H1 (cell line): ENCODE results near the gene PKD1. TPM values are rescaled to one million over a fixed set of nuclear protein-coding genes. Genes with fewer than 3 reads are reported as not detected.
"Not testable (repeated sequence)": the region's sequence is repeated elsewhere in the genome, so short reads cannot be mapped to it uniquely, and the experiment has no call there.

Experiments
- CTCF ChIA-PET: fragments of 300-600 bp; sonication (Branson Sonifier 250); formaldehyde crosslinking; loops from one replicate; lab custom pipeline; 2021; ENCODE audit not compliant: partially characterized antibody; lab: Charles Lee
- POLR2A ChIA-PET: fragments of 300-600 bp; sonication (Branson Sonifier 250); formaldehyde crosslinking; loops from one replicate; lab custom pipeline; 2021; ENCODE audit warnings: inconsistent platforms; ENCODE audit not compliant: partially characterized antibody; lab: Charles Lee
- DNase-seq, 2 experiments: peaks; one replicate each; pipeline versions ENCODE4 v3.0.0 to v3.0.0-alpha.2; 2010 to 2022; ENCODE audit warnings: low spot score in 2 of 2, low read depth in 1 of 2, mixed read lengths in 1 of 2
- FAIRE-seq: peaks from 2 replicates; lab custom pipeline; 2011; peaks lifted over from hg19 to GRCh38; lab: Jason Lieb, UNC
- H2AFZ ChIP-seq: 2 replicates; pipeline ENCODE4 v1.8.1; 2012; ENCODE audit warnings: low read length, inconsistent platforms
- H2AK5ac ChIP-seq: 2 replicates; pipeline ENCODE4 v1.6.1; 2013; ENCODE audit warnings: low read depth, low read length
- H2BK120ac ChIP-seq: replicated peaks from 2 replicates; pipeline ENCODE3; 2013; ENCODE audit warnings: low read depth, low read length, inconsistent platforms
- H2BK12ac ChIP-seq: 2 replicates; pipeline ENCODE4 v1.6.1; 2013; ENCODE audit warnings: low read depth, low read length
- H2BK15ac ChIP-seq: 2 replicates; pipeline ENCODE4 v1.6.1; 2013; ENCODE audit warnings: low read length
- H2BK20ac ChIP-seq: 2 replicates; pipeline ENCODE4 v1.6.1; 2013; ENCODE audit warnings: low read length
- H2BK5ac ChIP-seq: 2 replicates; pipeline ENCODE4 v1.6.1; 2013; ENCODE audit warnings: low read depth, low read length
- H3K14ac ChIP-seq: 2 replicates; pipeline ENCODE4 v1.6.1; 2013; ENCODE audit warnings: inconsistent platforms; ENCODE audit not compliant: insufficient read length
- H3K18ac ChIP-seq: 2 replicates; pipeline ENCODE4 v1.6.1; 2013; ENCODE audit warnings: low read length; ENCODE audit errors: extremely low read depth
- H3K23ac ChIP-seq: 2 replicates; pipeline ENCODE4 v1.6.1; 2013; ENCODE audit warnings: inconsistent platforms; ENCODE audit not compliant: insufficient read length
- H3K23me2 ChIP-seq: 2 replicates; pipeline ENCODE4 v1.6.1; 2013; ENCODE audit warnings: low read depth, low read length
- H3K27ac ChIP-seq: 2 replicates; pipeline ENCODE4 v1.6.1; 2011; ENCODE audit warnings: low read depth, low read length, inconsistent platforms
- H3K27me3 ChIP-seq, 4 experiments: replicated peaks in 1 of 4; 1 replicate in 1 of 4; 2 replicates in 3 of 4; pipeline versions ENCODE4 v1.6.1 to v1.8.1; 2011 to 2013; ENCODE audit warnings: low read length in 3 of 4, mild to moderate bottlenecking in 3 of 4, inconsistent platforms in 2 of 4, mixed read lengths in 2 of 4, moderate library complexity in 1 of 4; ENCODE audit not compliant: control insufficient read depth in 3 of 4, insufficient read depth in 3 of 4; ENCODE audit errors: extremely low read depth in 1 of 4
- H3K36me3 ChIP-seq, 4 experiments: 2 replicates each; pipeline versions ENCODE4 v1.6.1 to v1.8.1; 2011 to 2013; ENCODE audit warnings: mild to moderate bottlenecking in 4 of 4, low read length in 3 of 4, moderate library complexity in 2 of 4, control low read depth in 1 of 4, inconsistent platforms in 1 of 4; ENCODE audit not compliant: insufficient read depth in 4 of 4, control insufficient read depth in 2 of 4
- H3K4ac ChIP-seq: replicated peaks from 2 replicates; pipeline ENCODE3; 2013; ENCODE audit warnings: low read length, low read depth, mixed read lengths, inconsistent platforms; ENCODE audit not compliant: insufficient read length
- H3K4me1 ChIP-seq, 4 experiments: replicated peaks in 1 of 4; 1 replicate in 1 of 4; 2 replicates in 3 of 4; pipeline versions ENCODE4 v1.6.1 to v1.8.1; 2011 to 2013; ENCODE audit warnings: low read length in 3 of 4, inconsistent platforms in 2 of 4, mixed read lengths in 1 of 4; ENCODE audit not compliant: insufficient read depth in 4 of 4, control insufficient read depth in 3 of 4
- H3K4me2 ChIP-seq, 2 experiments: 2 replicates each; pipeline versions ENCODE4 v1.6.1 to v1.8.1; 2011 to 2013; ENCODE audit warnings: low read depth in 2 of 2, low read length in 2 of 2, control low read depth in 1 of 2, inconsistent platforms in 1 of 2, mild to moderate bottlenecking in 1 of 2; ENCODE audit not compliant: insufficient read depth in 1 of 2
- H3K4me3 ChIP-seq, 4 experiments: fragments of 200-600, 300-600 bp in 1 of 4; sonication (generic), shearing (Covaris generic), sonication (Bioruptor Twin) in 1 of 4; 2 replicates each; pipeline versions ENCODE4 v1.5.1 to v1.8.1; 2011 to 2016; ENCODE audit warnings: low read length in 4 of 4, low read depth in 3 of 4, control low read depth in 2 of 4, inconsistent platforms in 2 of 4, mild to moderate bottlenecking in 2 of 4, mixed read lengths in 1 of 4, moderate library complexity in 1 of 4; ENCODE audit not compliant: insufficient read depth in 2 of 4; ENCODE audit errors: extremely low read depth in 1 of 4
- H3K56ac ChIP-seq: replicated peaks from 2 replicates; pipeline ENCODE3; 2013; ENCODE audit warnings: low read depth, mild to moderate bottlenecking, mixed read lengths, low read length, inconsistent platforms; ENCODE audit not compliant: insufficient read length
- H3K79me1 ChIP-seq: 2 replicates; pipeline ENCODE4 v1.6.1; 2013; ENCODE audit warnings: low read depth, low read length, control low read depth
- H3K79me2 ChIP-seq, 2 experiments: 2 replicates each; pipeline versions ENCODE4 v1.6.1 to v1.8.1; 2012 to 2013; ENCODE audit warnings: low read length in 2 of 2, mild to moderate bottlenecking in 2 of 2, inconsistent platforms in 1 of 2; ENCODE audit not compliant: insufficient read depth in 2 of 2, control insufficient read depth in 1 of 2
- H3K9ac ChIP-seq, 4 experiments: replicated peaks in 1 of 4; 1 replicate in 1 of 4; 2 replicates in 3 of 4; pipeline versions ENCODE4 v1.6.1 to v1.8.1; 2011 to 2013; ENCODE audit warnings: low read depth in 3 of 4, low read length in 3 of 4, control low read depth in 2 of 4, mild to moderate bottlenecking in 2 of 4, moderate library complexity in 2 of 4, inconsistent platforms in 1 of 4; ENCODE audit errors: extremely low read depth in 1 of 4
- H3K9me3 ChIP-seq, 2 experiments: 2 replicates each; pipeline versions ENCODE4 v1.6.1 to v1.8.1; 2012 to 2013; ENCODE audit warnings: mild to moderate bottlenecking in 2 of 2, moderate library complexity in 2 of 2, control low read depth in 1 of 2, inconsistent platforms in 1 of 2, low read depth in 1 of 2, low read length in 1 of 2, mixed read lengths in 1 of 2; ENCODE audit not compliant: insufficient read depth in 2 of 2
- H4K20me1 ChIP-seq, 2 experiments: replicated peaks in 1 of 2; 2 replicates each; pipeline versions ENCODE3 to v1.8.1; 2011 to 2013; ENCODE audit warnings: inconsistent platforms in 2 of 2, low read length in 2 of 2, mild to moderate bottlenecking in 1 of 2; ENCODE audit not compliant: insufficient read depth in 2 of 2, control insufficient read depth in 1 of 2
- H4K5ac ChIP-seq: 2 replicates; pipeline ENCODE4 v1.6.1; 2013; ENCODE audit warnings: low read length, low read depth, mixed read lengths, inconsistent platforms; ENCODE audit not compliant: insufficient read length
- H4K8ac ChIP-seq: 2 replicates; pipeline ENCODE4 v1.8.0; 2013; ENCODE audit warnings: mild to moderate bottlenecking, moderate library complexity, low read length, inconsistent platforms; ENCODE audit not compliant: insufficient read depth; ENCODE audit errors: extremely low read depth
- H4K91ac ChIP-seq: replicated peaks from 2 replicates; pipeline ENCODE3; 2013; ENCODE audit warnings: low read length, mixed read lengths, inconsistent platforms; ENCODE audit not compliant: insufficient read length
- WGBS, 2 experiments: shearing (Covaris generic) in 1 of 2; methylation state at CpG; one replicate each; pipeline versions ENCODE4 v1.1.6 to v1.1.7; 2013 to 2015; ENCODE audit warnings: low lambda C conversion rate in 2 of 2, mixed read lengths in 2 of 2, inconsistent platforms in 1 of 2, low coverage in 1 of 2, missing lambda C conversion rate in 1 of 2; ENCODE audit not compliant: insufficient replicate concordance in 2 of 2, insufficient coverage in 1 of 2, insufficient read length in 1 of 2; ENCODE audit errors: extremely low coverage in 1 of 2, missing lambda C conversion rate in 1 of 2; 5-methylcytosine and 5-hydroxymethylcytosine counted together
- polyA plus RNA-seq, 7 experiments: library from polyadenylated mRNA; depleted of rRNA in 3 of 7; stranded (reverse) in 5 of 7; unstranded in 2 of 7; fragments of >200 nt in 5 of 7; fragments of 200-250 nt in 2 of 7; gene quantifications; 1 replicate in 5 of 7; 2 replicates in 1 of 7; 4 replicates in 1 of 7; pipeline versions ENCODE4 v1.2.1 to v1.2.3, GENCODE V29; 2011 to 2013; ENCODE audit warnings: missing spikeins in 2 of 7, mixed read lengths in 2 of 7
- total RNA-seq: library from RNA; stranded (reverse); fragmentation: NEBNext Ultra II Directional; extraction: Animal tissue kit (Norgen Biotek cat#: 25700); gene quantifications from 2 replicates; pipeline ENCODE4 v1.2.1, GENCODE V29; 2021

The PKD1 gene
- total and polyA plus RNA-seq, 2 of the 8 experiments (the other 6 are each of a cell fraction or from before 2014, with no cell fraction given), result 40.6 to 52.7 TPM

GRCh38 chr16:2105291-2105690, 30.4 kb downstream of the PKD1 start:
- H2BK120ac ChIP-seq, H2BK5ac ChIP-seq, H3K56ac ChIP-seq, H3K4me1 ChIP-seq, H4K8ac ChIP-seq, H3K14ac ChIP-seq, H2AFZ ChIP-seq, H4K5ac ChIP-seq, H3K27me3 ChIP-seq, H2BK20ac ChIP-seq, H3K18ac ChIP-seq, POLR2A ChIA-PET, H3K27ac ChIP-seq, H3K79me2 ChIP-seq, H2BK12ac ChIP-seq, DNase-seq, FAIRE-seq, H3K4me3 ChIP-seq, H4K91ac ChIP-seq, H3K4ac ChIP-seq, H3K9ac ChIP-seq, H3K23ac ChIP-seq, H2BK15ac ChIP-seq, H3K9me3 ChIP-seq, H3K4me2 ChIP-seq, H2AK5ac ChIP-seq, H3K79me1 ChIP-seq, H3K23me2 ChIP-seq, H4K20me1 ChIP-seq: not testable (repeated sequence)
- 95% methylated on average over 11 of the region's 21 CpGs; no CpG with 5 or more reads in 1 of the 2 experiments for WGBS, 2 experiments
- H3K36me3 ChIP-seq, result peaks cover 0 to 36% (median 0%) of the 10 kb centered on the region in 4 experiments; a peak in 2 of 8 replicates
- CTCF ChIA-PET, result interaction anchor here (0.7 kb wide), 1 partner anchor 12 kb away, joined by 3 read pairs; no protein-coding TSS in a partner anchor

GRCh38 chr16:2104464-2104863, 31.2 kb downstream of the PKD1 start:
- not testable (repeated sequence) for FAIRE-seq

More at GRCh38 chr16:2104464-2104863, 31.2 kb downstream of the PKD1 start:
- H3K23me2 ChIP-seq, H2AK5ac ChIP-seq, H3K23ac ChIP-seq, H3K79me1 ChIP-seq, H2BK15ac ChIP-seq, H4K20me1 ChIP-seq, H3K9me3 ChIP-seq, H3K18ac ChIP-seq, DNase-seq, H3K9ac ChIP-seq, CTCF ChIA-PET, H3K27ac ChIP-seq, H3K4me1 ChIP-seq, H3K56ac ChIP-seq, H3K79me2 ChIP-seq, H2BK12ac ChIP-seq, H3K27me3 ChIP-seq, H2BK5ac ChIP-seq, H3K4ac ChIP-seq, H3K14ac ChIP-seq, H2AFZ ChIP-seq, H2BK20ac ChIP-seq, H4K8ac ChIP-seq, H3K4me2 ChIP-seq, H2BK120ac ChIP-seq, H4K5ac ChIP-seq, H4K91ac ChIP-seq, H3K4me3 ChIP-seq: not testable (repeated sequence)
- 95% methylated on average over 9 of the region's 20 CpGs; no CpG with 5 or more reads in 1 of the 2 experiments for WGBS, 2 experiments
- POLR2A ChIA-PET, result interaction anchor here (1.7 kb wide), 1 partner anchor 13 kb away, joined by 4 read pairs; no protein-coding TSS in a partner anchor
- peaks cover 0 to 37% (median 0%) of the 10 kb centered on the region in 4 experiments; a peak in 2 of 8 replicates for H3K36me3 ChIP-seq
